ENCODE results near the gene NUP42. TPM values are rescaled to one million over a fixed set of nuclear protein-coding genes. Genes with fewer than 3 reads are reported as not detected.

Gene NUP42
- total and polyA plus RNA-seq, 2 donors (not counting 1 experiment from before 2014, with no cell fraction given) = 13.1 to 28.2 TPM

DNA sequence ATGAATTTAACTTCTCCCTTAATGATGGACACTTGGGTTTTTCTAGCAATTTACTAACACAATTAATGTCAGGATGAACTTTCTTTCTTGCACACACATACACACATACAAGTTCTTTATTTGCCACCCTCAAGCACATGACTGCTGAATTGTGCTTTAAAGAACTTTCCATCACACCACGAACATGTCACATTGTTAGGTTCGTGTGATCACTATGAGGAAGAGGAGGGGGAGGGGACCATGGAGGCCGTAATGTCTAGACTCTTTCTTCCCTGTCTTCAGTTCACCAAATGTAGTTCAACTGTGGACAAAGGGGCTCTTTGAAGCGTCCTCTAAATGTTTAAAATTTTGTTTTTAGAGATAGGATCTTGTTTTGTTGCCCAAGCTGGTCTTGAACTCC lies 31.0 kb downstream of the NUP42 start:
- Histone ChIP-seq H3K4me2 (ENCODE audit: extremely low read depth, insufficient read depth, low read length) (no peak overlapping the region), H3K9me3 (ENCODE audit: control insufficient read depth, insufficient read depth, low read depth, low read length) (no peaks in the 10 kb centered on the region), H3K27me3 (ENCODE audit: control insufficient read depth, insufficient read depth, low read length) (no peaks in the 10 kb centered on the region), H3K9ac (ENCODE audit: insufficient read depth, low read length) (no peak overlapping the region), H3K4me1 (ENCODE audit: control insufficient read depth, extremely low read depth, insufficient read depth, low read length) (no peaks in the 10 kb centered on the region), H3K4me3 (replicated peaks in 1 of 4; ENCODE audit: control extremely low read depth in 1 of 4, insufficient read depth in 1 of 4, low read depth in 3 of 4, low read length in 4 of 4) (no peak overlapping the region), H3K27ac (ENCODE audit: insufficient read depth, low read length) (no peak overlapping the region), H2AFZ (ENCODE audit: low read length) (no peak overlapping the region), H4K20me1 (ENCODE audit: control insufficient read depth, extremely low read depth, insufficient read depth, low read length) (no peaks in the 10 kb centered on the region), H3K79me2 (ENCODE audit: control insufficient read depth, insufficient read depth, low read length) (no peaks in the 10 kb centered on the region), H3K36me3 (ENCODE audit: control insufficient read depth, insufficient read depth, low read length) (no peaks in the 10 kb centered on the region)
- DNase-seq (ENCODE audit: low read depth in 2 of 2) = no peak
- TF ChIP-seq EZH2 (IDR thresholded peaks at IDR 0.05; ENCODE audit: low read length, missing control alignments) = no peak
- TF ChIP-seq, protein P1, sequence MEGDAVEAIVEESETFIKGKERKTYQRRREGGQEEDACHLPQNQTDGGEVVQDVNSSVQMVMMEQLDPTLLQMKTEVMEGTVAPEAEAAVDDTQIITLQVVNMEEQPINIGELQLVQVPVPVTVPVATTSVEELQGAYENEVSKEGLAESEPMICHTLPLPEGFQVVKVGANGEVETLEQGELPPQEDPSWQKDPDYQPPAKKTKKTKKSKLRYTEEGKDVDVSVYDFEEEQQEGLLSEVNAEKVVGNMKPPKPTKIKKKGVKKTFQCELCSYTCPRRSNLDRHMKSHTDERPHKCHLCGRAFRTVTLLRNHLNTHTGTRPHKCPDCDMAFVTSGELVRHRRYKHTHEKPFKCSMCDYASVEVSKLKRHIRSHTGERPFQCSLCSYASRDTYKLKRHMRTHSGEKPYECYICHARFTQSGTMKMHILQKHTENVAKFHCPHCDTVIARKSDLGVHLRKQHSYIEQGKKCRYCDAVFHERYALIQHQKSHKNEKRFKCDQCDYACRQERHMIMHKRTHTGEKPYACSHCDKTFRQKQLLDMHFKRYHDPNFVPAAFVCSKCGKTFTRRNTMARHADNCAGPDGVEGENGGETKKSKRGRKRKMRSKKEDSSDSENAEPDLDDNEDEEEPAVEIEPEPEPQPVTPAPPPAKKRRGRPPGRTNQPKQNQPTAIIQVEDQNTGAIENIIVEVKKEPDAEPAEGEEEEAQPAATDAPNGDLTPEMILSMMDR (conservative IDR thresholded peaks at IDR 0.05 in 1 of 2, IDR thresholded peaks at IDR 0.05 in 1 of 2; ENCODE audit: low read depth in 1 of 2, low read length in 2 of 2) = no peak

DNA sequence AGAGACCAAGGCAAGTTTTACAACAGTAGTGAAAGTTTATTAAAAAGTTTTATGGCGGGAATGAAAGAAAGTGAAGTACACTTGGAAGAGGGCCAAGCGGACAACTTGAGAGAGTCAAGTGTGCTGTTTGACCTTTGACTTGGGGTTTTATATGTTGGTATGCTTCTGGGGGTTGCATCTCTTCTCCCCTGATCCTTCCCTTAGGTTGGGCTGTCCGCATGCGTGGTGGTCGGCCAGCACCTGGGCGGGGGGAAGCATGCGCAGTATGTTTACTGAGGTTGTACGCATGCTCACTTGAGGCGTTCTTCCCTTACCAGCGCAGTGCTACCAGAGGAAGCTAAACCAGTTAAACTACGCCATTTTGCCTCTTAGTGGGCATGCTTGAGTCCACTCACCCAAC lies 31.9 kb downstream of the NUP42 start:
- no peak overlapping the region for H3K4me2 ChIP-seq (ENCODE audit: extremely low read depth, insufficient read depth, low read length)
- H3K4me3 ChIP-seq (replicated peaks in 1 of 4; ENCODE audit: control extremely low read depth in 1 of 4, insufficient read depth in 1 of 4, low read depth in 3 of 4, low read length in 4 of 4) = no peak overlapping the region
- H3K9me3 ChIP-seq (ENCODE audit: control insufficient read depth, insufficient read depth, low read depth, low read length) = no peaks in the 10 kb centered on the region
- H4K20me1 ChIP-seq (ENCODE audit: control insufficient read depth, extremely low read depth, insufficient read depth, low read length) = no peaks in the 10 kb centered on the region
- no peak for DNase-seq (ENCODE audit: low read depth in 2 of 2)
- H3K79me2 ChIP-seq (ENCODE audit: control insufficient read depth, insufficient read depth, low read length) = no peaks in the 10 kb centered on the region
- H3K9ac ChIP-seq (ENCODE audit: insufficient read depth, low read length) = no peak overlapping the region
- TF ChIP-seq, protein P1 (conservative IDR thresholded peaks at IDR 0.05 in 1 of 2, IDR thresholded peaks at IDR 0.05 in 1 of 2; ENCODE audit: low read depth in 1 of 2, low read length in 2 of 2) = no peak
- no peak for TF ChIP-seq EZH2 (IDR thresholded peaks at IDR 0.05; ENCODE audit: low read length, missing control alignments)
- no peaks in the 10 kb centered on the region for H3K4me1 ChIP-seq (ENCODE audit: control insufficient read depth, extremely low read depth, insufficient read depth, low read length)
- no peak overlapping the region for H3K27ac ChIP-seq (ENCODE audit: insufficient read depth, low read length)
- no peak overlapping the region for H2AFZ ChIP-seq (ENCODE audit: low read length)
- H3K27me3 ChIP-seq (ENCODE audit: control insufficient read depth, insufficient read depth, low read length) = no peaks in the 10 kb centered on the region
- H3K36me3 ChIP-seq (ENCODE audit: control insufficient read depth, insufficient read depth, low read length) = no peaks in the 10 kb centered on the region

DNA sequence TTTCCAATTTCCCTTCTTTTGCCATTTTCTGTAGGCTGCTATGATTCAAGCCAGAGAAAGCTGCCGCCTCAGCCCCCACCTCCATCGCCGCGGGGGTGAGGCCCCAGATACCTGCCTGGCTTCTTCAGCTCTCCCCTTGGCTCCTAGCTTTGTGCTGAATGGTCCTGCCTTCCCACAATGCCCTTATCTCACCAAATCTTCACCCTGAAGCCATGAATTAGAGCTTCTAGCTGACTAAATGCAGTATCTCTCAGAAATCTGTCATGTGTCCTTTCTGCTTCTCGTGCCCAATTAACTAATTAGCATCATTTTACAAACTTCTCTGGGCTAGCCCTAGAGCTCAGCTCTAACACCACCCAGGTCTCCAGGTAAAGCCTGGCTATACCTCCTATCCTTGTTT lies 32.6 kb downstream of the NUP42 start:
- H3K4me3 ChIP-seq (replicated peaks in 1 of 4; ENCODE audit: control extremely low read depth in 1 of 4, insufficient read depth in 1 of 4, low read depth in 3 of 4, low read length in 4 of 4) = no peak overlapping the region
- H3K4me1 ChIP-seq (ENCODE audit: control insufficient read depth, extremely low read depth, insufficient read depth, low read length) = no peaks in the 10 kb centered on the region
- no peaks in the 10 kb centered on the region for H3K9me3 ChIP-seq (ENCODE audit: control insufficient read depth, insufficient read depth, low read depth, low read length)
- TF ChIP-seq EZH2 (IDR thresholded peaks at IDR 0.05; ENCODE audit: low read length, missing control alignments) = no peak
- TF ChIP-seq, protein P1 (conservative IDR thresholded peaks at IDR 0.05 in 1 of 2, IDR thresholded peaks at IDR 0.05 in 1 of 2; ENCODE audit: low read depth in 1 of 2, low read length in 2 of 2) = no peak
- DNase-seq (ENCODE audit: low read depth in 2 of 2) = no peak
- no peaks in the 10 kb centered on the region for H3K36me3 ChIP-seq (ENCODE audit: control insufficient read depth, insufficient read depth, low read length)
- no peak overlapping the region for H3K4me2 ChIP-seq (ENCODE audit: extremely low read depth, insufficient read depth, low read length)
- no peak overlapping the region for H2AFZ ChIP-seq (ENCODE audit: low read length)
- H3K9ac ChIP-seq (ENCODE audit: insufficient read depth, low read length) = no peak overlapping the region
- no peaks in the 10 kb centered on the region for H3K27me3 ChIP-seq (ENCODE audit: control insufficient read depth, insufficient read depth, low read length)
- no peak overlapping the region for H3K27ac ChIP-seq (ENCODE audit: insufficient read depth, low read length)
- no peaks in the 10 kb centered on the region for H3K79me2 ChIP-seq (ENCODE audit: control insufficient read depth, insufficient read depth, low read length)
- H4K20me1 ChIP-seq (ENCODE audit: control insufficient read depth, extremely low read depth, insufficient read depth, low read length) = no peaks in the 10 kb centered on the region

All from fibroblast of lung (primary cell).